NK-92 treated with Interleukin-12 subunit alpha and Interleukin-12 subunit beta, amount 100 ng/mL, for 24 hours (cell line): ENCODE measurements around the gene PLA2R1.

Source experiments
- DNase-seq: peaks from one replicate; lab custom pipeline; 2025; lab: John Stamatoyannopoulos, UW

PLA2R1 gene

GRCh38 chr2:159926695-159927094 is 135.7 kb downstream of the PLA2R1 start:
- DNase-seq = no peak

- no peak for DNase-seq
These were observed 136.4 kb downstream of the PLA2R1 start for GRCh38 chr2:159925975-159926374.

GRCh38 chr2:159922563-159922962 is 139.9 kb downstream of the PLA2R1 start:
- no peak for DNase-seq

- peak; percentile 20 for DNase-seq
These were observed 140.5 kb downstream of the PLA2R1 start for GRCh38 chr2:159921752-159922404.

GRCh38 chr2:159916511-159916910 is 145.9 kb downstream of the PLA2R1 start:
- DNase-seq = no peak

- no peak for DNase-seq
These were observed 148.5 kb downstream of the PLA2R1 start for GRCh38 chr2:159913900-159914299.

GRCh38 chr2:159912580-159912979 is 149.8 kb downstream of the PLA2R1 start:
- DNase-seq = no peak

- no peak for DNase-seq
These were observed 151.5 kb downstream of the PLA2R1 start for GRCh38 chr2:159910951-159911350.

GRCh38 chr2:159908623-159909022 is 153.8 kb downstream of the PLA2R1 start:
- no peak for DNase-seq

- no peak for DNase-seq
These were observed 154.5 kb downstream of the PLA2R1 start for GRCh38 chr2:159907909-159908308.

GRCh38 chr2:159905926-159906714 is 156.3 kb downstream of the PLA2R1 start:
- DNase-seq = no peak

GRCh38 chr2:159904959-159905305 is 157.5 kb downstream of the PLA2R1 start:
- DNase-seq = no peak

- peak; percentile 68 for DNase-seq
These were observed 158.1 kb downstream of the PLA2R1 start, which contains the start of gene LY75 for GRCh38 chr2:159904127-159904958. Gene LY75, minus strand, starts transcription at chr2:159904756.

GRCh38 chr2:159903443-159904126 is 158.8 kb downstream of the PLA2R1 start:
- peak; percentile 34 for DNase-seq

GRCh38 chr2:159902722-159903121 is 159.7 kb downstream of the PLA2R1 start:
- DNase-seq = no peak

- no peak for DNase-seq
These were observed 162.1 kb downstream of the PLA2R1 start for GRCh38 chr2:159900343-159900742.

GRCh38 chr2:159898441-159898840 is 164.0 kb downstream of the PLA2R1 start:
- no peak for DNase-seq

GRCh38 chr2:159897720-159898119 is 164.7 kb downstream of the PLA2R1 start:
- no peak for DNase-seq

- no peak for DNase-seq
These were observed 165.3 kb downstream of the PLA2R1 start for GRCh38 chr2:159897081-159897480.

GRCh38 chr2:159895258-159896065 is 167.0 kb downstream of the PLA2R1 start:
- DNase-seq = no peak

GRCh38 chr2:159894145-159894838 is 168.1 kb downstream of the PLA2R1 start:
- no peak for DNase-seq
